Coronary artery (tissue), 2 donors: ENCODE results near the gene MYBPHL.

Experiments used
- DNase-seq: peaks from one replicate; pipeline ENCODE4 v3.0.0-alpha.2; 2017; ENCODE audit warnings: low spot score
- H3K27ac ChIP-seq, 2 donors: fragments of 200-600 bp; sonication (generic); one replicate each; pipeline ENCODE4 v1.5.1; 2016 to 2019
- H3K4me3 ChIP-seq: fragments of 200-600 bp; sonication (generic); 2 replicates; pipeline ENCODE4 v1.5.1; 2016; ENCODE audit warnings: mild to moderate bottlenecking, moderate library complexity
- CTCF ChIP-seq: fragments of 200-600 bp; sonication (generic); IDR thresholded peaks from one replicate; pipeline ENCODE4 v1.5.1; 2019; ENCODE audit warnings: antibody characterized with exemption

Gene MYBPHL

GRCh38 chr1:109258481-109259466, 48.0 kb downstream of the MYBPHL start:
- no peak for DNase-seq
- H3K27ac ChIP-seq, result no peak overlapping the region
- no peak for TF ChIP-seq CTCF
- H3K4me3 ChIP-seq, result no peak overlapping the region

GRCh38 chr1:109257682-109258421, 49.0 kb downstream of the MYBPHL start:
- TF ChIP-seq CTCF, result no peak
- Histone ChIP-seq H3K27ac (no peak overlapping the region), H3K4me3 (no peak overlapping the region)
- DNase-seq, result no peak

GRCh38 chr1:109256971-109257681, 49.7 kb downstream of the MYBPHL start:
- no peak overlapping the region for H3K27ac ChIP-seq
- TF ChIP-seq CTCF, result no peak
- H3K4me3 ChIP-seq, result no peak overlapping the region
- no peak for DNase-seq

- Histone ChIP-seq H3K27ac (no peak overlapping the region), H3K4me3 (no peak overlapping the region)
- no peak for TF ChIP-seq CTCF
- peak; percentile 52 for DNase-seq
Measured at GRCh38 chr1:109256085-109256484, 50.7 kb downstream of the MYBPHL start.

GRCh38 chr1:109255678-109256077, 51.1 kb downstream of the MYBPHL start:
- no peak overlapping the region for H3K4me3 ChIP-seq
- H3K27ac ChIP-seq, result no peak overlapping the region

More at GRCh38 chr1:109255678-109256077, 51.1 kb downstream of the MYBPHL start:
- peak; percentile 71 for DNase-seq
- no peak for TF ChIP-seq CTCF
